HG02571 (cell line): ENCODE measurements around the gene MXD3.
"Not testable (repeated sequence)": the region's sequence is repeated elsewhere in the genome, so short reads cannot be mapped to it uniquely, and the experiment has no call there.

Experiments
- ATAC-seq: cut with Tn5 transposase; IDR thresholded peaks from one replicate; pipeline ENCODE4 v1.9.1; 2021; ENCODE audit warnings: mild to moderate bottlenecking, moderate library complexity; ENCODE audit not compliant: unreplicated experiment

Gene MXD3

GRCh38 chr5:177270653-177271052 lies 41.0 kb downstream of the MXD3 start:
- no peak for ATAC-seq

GRCh38 chr5:177269976-177270375 lies 41.7 kb downstream of the MXD3 start:
- ATAC-seq = no peak

GRCh38 chr5:177269232-177269895 lies 42.3 kb downstream of the MXD3 start:
- ATAC-seq = no peak

GRCh38 chr5:177265395-177265794 lies 46.3 kb downstream of the MXD3 start:
- ATAC-seq = no peak

- ATAC-seq = no peak
Measured at GRCh38 chr5:177264178-177264577, 47.5 kb downstream of the MXD3 start.

DNA sequence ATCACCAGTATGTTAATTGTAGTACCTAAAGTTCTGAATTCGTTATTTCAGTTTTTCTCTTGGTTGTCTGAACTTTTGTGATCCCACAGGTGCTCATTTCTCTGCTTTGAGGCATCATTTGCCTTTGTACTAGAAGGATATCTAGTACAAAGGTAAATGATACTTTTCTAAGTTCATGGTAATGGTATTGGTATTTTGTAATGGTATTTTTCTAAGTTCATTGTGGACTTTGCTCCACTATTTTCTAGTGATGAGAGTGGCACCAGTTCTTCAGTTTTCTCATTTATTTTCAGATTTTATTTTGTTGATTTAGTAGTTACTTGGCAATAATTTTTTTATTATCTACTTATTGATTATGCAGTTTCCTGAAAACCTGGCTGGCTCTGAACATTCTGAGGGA lies 50.2 kb downstream of the MXD3 start:
- ATAC-seq = no peak

GRCh38 chr5:177260961-177261360 lies 50.7 kb downstream of the MXD3 start:
- ATAC-seq = no peak

- ATAC-seq = not testable (repeated sequence)
Measured at GRCh38 chr5:177258711-177259110, 53.0 kb downstream of the MXD3 start.
